GM21381 (cell line): ENCODE results near the gene DPYD.

Experiments used
- ATAC-seq: cut with Tn5 transposase; IDR thresholded peaks from one replicate; pipeline ENCODE4 v1.9.1; 2021; ENCODE audit warnings: mild to moderate bottlenecking, moderate library complexity; ENCODE audit not compliant: unreplicated experiment

DPYD gene

GRCh38 chr1:97726386-97726785 is 194.4 kb downstream of the DPYD start:
- ATAC-seq, result no peak

DNA sequence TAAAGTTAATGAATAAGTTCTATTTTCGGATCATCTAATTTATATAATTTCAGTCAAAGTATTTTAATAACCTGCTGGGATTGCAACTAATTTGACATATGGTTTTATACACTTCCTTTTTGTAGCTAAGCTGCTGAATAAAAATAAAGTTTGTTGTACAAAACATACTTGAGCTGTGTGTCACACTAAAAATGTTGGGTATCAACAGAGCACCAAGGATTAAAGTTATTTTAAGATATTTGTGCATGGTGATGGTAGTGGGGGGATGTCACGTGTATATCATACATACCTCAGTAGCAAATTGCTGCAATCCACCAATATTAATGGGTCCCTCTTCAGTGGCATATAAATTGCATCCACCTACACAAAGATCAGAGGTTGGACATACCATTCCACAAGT is 199.6 kb downstream of the DPYD start:
- no peak for ATAC-seq

GRCh38 chr1:97712980-97713379 is 207.9 kb downstream of the DPYD start:
- no peak for ATAC-seq

DNA sequence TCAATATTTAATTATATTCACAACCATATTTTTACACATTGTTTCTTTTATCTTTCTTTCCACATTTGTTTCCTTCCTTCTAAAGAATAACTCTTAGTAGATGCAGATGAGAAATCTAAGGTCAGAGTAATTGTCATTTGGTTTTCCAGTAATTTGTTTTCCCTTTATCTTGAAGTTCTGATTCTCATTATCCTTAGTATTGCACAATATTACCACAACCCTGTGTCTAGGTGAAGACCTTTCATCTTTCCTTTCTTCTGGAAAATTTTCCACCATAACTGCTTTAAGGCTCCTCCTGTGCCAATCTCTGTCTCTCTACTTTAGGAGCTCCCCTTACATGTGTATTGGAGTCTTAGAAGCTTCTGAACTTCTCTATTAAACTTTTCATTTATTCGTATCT is 209.0 kb downstream of the DPYD start:
- no peak for ATAC-seq

- no peak for ATAC-seq
Observed at GRCh38 chr1:97693601-97694000, 227.2 kb downstream of the DPYD start.

GRCh38 chr1:97691325-97691724 is 229.5 kb downstream of the DPYD start:
- no peak for ATAC-seq

DNA sequence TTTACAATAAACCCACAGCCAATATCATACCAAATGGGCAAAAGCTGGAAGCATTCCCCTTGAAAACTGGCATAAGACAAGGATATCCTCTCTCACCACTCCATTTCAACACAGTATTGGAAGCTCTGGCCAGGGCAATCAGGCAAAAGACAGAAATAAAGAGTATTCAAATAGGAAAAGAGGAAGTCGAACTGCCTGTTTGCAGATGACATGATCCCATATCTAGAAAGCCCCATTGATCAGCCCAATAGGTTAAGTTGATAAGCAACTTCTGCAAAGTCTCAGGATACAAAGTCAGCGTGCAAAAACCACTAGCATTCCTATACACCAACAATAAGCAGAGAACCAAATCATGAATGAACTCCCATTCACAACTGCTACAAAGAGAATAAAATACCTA is 235.5 kb downstream of the DPYD start:
- ATAC-seq, result no peak

DNA sequence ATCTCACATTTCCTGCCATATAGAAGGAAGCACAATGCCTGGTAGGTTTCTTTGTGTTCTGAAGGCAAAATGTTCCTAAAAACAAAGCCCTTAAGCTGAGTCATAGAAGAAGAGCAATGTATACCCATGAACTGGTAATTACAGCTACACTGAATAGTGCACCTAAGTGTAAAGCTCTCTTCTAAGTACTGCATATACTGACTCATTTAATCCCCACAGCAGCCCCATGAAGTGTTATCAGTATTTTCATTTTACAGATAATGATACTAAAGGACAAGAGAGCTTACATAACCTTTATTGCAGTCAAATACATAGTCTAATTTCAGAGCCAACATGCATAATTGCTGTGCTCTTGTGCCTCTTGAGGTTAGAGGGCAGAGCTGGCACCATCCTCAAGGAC is 239.9 kb downstream of the DPYD start:
- no peak for ATAC-seq

DNA sequence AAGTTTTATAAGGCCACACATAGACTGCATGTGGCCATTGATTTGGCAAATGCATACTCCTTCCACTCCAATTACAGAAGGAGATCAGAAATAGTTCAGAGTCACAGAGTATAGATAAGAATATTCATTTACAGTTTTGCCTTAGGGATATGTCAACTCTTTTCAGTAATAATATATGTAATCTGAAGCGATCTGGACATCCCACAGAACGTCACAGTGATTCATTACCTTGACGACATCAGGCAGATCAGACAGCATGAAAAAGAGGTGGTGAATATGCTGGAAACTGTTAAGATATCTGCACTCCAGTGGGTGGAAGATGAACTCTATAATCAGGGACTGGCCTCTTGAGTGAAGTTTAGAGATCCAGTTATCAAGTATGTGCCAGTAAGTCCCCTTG is 240.4 kb downstream of the DPYD start:
- ATAC-seq, result no peak

GRCh38 chr1:97677702-97678101 is 243.1 kb downstream of the DPYD start:
- no peak for ATAC-seq

DNA sequence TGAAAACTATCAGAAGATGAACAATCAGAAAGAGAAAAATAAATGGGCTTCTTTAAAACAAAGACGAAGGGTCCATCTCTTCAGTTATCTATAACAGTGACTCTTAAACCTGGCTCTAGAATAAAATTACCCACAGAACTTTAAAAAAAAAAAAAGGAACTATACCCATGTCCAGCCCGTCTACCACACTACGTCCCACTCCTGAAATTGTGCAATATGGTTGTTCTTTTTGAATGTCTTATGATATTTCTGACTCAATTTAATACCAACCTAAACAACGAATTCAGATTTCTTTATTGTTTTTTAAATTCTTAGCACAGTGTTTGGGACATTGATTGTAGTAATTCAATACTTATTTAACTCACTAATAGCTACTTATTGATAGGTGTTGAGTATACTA is 246.3 kb downstream of the DPYD start:
- ATAC-seq, result no peak

DNA sequence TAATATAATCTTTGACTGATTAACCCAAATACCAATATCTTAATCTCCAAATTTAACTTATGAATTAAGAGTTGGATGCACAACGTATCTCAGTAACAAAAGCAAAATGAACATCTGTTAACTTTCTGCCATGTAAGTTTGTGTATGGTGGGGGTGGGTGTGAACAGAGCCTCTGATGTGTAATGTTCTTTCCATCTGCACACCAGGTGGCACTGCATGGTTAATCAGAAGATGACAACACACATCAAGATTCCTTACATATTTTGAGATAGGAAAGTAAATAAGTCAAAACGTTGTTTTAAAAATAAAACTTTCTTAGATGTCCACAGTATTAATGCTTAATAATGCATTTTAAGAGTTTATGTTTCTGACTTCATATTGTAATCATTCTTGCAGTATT is 251.9 kb downstream of the DPYD start:
- no peak for ATAC-seq

DNA sequence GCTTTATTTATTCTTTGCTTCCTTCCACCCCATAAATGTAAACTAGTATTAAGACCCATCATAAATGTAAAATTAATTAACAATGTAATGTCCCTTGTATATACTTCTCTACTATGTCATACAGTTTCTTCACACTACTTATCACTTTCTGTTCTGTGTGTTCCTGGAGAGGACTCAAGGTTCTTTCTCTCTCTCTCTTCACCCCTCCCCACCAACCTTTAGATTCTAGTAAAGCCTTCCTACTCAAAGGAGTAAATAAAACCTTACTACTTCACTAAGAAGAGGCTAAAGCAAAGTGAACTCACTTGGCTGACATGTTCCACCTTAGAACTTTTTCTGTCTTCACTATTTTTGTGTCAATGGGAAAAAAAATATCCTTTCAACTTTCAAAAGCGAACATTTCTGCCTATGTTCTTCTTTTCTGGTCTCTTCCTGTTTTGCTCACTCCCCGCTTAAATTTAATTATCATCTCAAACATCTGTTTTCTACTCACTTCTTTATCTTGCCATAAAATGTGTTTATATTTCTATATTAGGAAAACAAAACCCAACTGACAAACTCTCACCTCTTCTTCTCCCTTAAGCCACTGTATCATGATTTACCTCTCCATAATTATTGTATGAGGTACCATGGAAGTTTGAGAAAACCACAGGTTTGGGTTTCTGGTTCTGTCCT is 260.3 kb downstream of the DPYD start:
- no peak for ATAC-seq

DNA sequence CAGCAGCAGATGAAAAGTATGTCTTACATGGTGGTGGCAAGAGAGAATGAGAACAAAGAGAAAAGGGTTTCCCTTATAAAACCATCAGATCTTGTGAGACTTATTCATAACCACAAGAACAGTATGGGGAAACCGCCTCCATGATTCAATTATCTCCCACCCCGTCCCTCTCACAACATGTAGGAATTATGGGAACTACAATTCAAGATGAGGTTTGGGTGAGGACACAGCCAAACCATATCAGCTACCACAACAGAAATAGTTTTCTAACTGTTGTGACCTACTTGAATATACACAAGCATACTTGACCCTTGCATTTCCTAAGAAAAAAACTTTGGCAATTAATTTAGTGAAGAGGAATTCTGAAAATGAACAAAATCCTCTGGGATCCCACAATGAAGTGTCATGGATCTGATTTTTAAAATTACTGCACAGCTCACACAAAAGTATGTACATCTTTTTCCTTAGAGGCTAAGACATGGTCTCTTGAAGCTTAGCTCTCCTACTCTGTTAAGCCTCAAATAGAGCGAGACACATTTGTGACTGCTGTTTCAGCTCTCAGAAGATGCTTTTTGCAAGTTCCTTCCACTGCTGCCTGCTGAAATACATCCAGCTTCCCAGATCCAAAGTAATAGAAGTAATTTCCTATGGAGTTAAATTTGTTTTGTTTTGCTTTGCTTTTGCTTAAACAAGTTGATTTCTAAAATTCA is 265.8 kb downstream of the DPYD start:
- ATAC-seq, result no peak

DNA sequence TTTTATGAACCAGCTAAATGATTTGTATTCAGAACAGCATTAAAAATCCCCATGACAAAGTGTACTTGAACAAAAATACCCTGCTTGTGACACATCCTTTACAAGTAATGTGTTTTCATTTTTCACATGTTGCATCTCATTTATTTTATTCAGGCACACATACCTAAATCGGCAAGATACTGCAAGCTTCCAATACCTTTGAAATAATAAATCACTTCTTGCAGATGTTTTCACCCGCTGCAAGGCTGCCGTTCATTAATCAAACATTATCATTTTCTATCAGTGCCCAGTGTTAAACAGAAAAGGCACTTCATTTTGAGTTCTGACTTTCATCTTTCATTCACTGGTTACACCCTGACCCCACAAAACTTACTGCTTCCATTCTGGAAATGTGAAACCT is 269.6 kb downstream of the DPYD start:
- ATAC-seq, result no peak

DNA sequence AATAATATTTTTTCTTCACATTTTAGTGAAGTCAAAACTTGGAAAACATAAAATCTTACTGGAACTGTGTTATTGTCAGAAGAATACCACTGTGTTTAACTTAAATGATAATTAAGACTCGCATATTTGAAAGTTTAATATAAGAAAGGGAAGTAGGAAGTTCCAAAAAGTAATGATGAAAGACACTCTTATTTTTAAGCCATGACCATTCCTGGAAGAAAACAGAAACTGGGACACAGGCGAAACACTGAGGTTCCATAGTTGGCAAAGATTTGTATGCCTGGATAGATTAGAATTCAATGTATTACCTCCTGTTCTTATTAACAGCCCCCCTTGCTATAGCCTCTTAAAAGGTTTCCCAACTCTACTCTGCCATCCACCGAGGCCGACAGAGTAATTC is 271.2 kb downstream of the DPYD start:
- ATAC-seq, result no peak

GRCh38 chr1:97647776-97648175 is 273.1 kb downstream of the DPYD start:
- ATAC-seq, result no peak

DNA sequence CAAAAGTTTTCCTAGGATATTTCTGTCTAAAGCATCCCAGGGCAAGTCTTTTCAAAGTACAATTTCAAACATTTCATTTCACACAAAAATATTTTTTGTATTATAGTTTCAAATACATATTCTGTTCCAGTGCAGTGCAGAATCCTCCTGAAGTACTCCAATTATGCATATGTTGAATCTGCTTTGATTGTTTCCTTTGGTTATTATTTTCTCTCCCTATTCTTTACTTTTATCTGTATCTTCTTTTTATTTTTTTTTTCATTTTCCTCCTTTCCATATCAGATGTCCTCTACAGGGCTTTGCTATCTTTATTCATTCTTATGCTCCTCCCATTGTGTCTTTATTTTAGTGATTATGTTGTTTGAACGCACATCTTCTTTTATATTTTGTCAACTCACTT is 274.8 kb downstream of the DPYD start:
- no peak for ATAC-seq

GRCh38 chr1:97640677-97641076 is 280.2 kb downstream of the DPYD start:
- no peak for ATAC-seq

DNA sequence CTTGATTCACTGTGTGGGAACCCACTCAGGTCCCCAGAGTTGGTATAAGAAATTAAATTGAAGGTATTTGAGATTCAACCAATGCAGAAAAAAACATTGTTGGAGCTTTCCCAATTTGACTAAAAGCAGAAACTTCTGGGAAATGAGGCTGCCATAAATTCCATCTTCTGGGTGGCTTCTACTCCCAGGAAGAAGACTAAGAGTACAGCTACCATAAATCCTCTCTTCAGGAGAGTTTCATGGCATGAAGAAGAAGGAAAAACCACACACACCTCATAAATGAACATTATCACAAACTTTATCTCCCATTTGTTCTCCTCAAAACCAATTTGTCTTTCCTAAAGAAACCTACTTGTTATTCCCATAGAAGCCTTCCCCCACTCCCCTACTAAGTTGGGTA is 283.9 kb downstream of the DPYD start:
- ATAC-seq, result no peak

GRCh38 chr1:97634758-97635157 is 286.1 kb downstream of the DPYD start:
- ATAC-seq, result no peak

DNA sequence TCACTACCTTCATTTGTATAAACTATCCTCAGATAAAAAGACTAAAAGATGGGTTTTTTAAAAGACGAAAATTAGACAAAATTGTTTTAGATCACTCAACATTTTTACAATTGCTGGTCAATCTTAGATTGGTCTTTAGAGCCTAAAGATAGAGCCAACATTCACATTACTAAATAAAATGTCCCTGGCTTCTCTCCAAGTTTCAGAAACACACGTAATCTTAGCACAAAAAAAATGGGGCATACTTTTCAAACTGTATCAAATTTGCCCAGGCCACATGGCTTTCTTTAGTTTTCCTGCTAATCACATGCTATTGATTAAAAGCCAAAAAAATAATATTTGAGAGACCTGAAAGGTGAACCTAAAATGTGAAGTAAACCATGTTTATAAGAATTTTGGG is 288.1 kb downstream of the DPYD start:
- ATAC-seq, result no peak

DNA sequence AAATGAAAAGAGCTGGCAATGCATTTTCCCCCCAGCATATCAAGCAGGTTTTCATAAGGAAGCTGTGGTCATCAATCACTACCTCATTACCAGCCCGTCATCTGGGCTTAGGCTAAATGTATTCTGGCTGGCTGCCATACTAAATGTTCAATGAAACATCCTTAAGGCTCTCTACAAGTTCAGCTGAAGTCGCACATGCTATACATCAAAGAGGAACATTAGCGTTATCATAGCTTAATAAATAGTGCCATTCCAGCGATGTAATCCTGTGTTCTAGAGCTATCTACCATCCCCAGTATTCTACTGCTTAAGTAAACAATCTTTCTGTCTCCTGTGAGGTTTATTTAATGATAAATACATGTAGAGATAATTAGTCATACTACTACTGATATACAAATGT is 288.8 kb downstream of the DPYD start:
- no peak for ATAC-seq
